ENCODE results near the gene GSTA1. TPM values are rescaled to one million over a fixed set of nuclear protein-coding genes. Genes with fewer than 3 reads are reported as not detected.
"Not testable (repeated sequence)": the region's sequence is repeated elsewhere in the genome, so short reads cannot be mapped to it uniquely, and the experiment has no call there.

Gene GSTA1
- polyA plus RNA-seq, 6 donors from 2014 or later: not detected

GRCh38 chr6:52825900-52826459 lies 22.4 kb upstream of the GSTA1 start:
- not testable (repeated sequence) for H3K4me1 Mint-ChIP-seq; ATAC-seq (ENCODE audit: low read depth in 2 of 2); H3K4me3 Mint-ChIP-seq; H3K27ac Mint-ChIP-seq; H3K36me3 Mint-ChIP-seq; DNase-seq
- Mint-ChIP-seq H3K9me3 (peaks cover 3 to 19% (median 14%) of the 10 kb centered on the region in 7 donors), H3K27me3 (peaks cover 0 to 24% (median 8%) of the 10 kb centered on the region in 3 donors)

GRCh38 chr6:52825270-52825793 lies 21.7 kb upstream of the GSTA1 start:
- not testable (repeated sequence) for H3K36me3 Mint-ChIP-seq; H3K4me3 Mint-ChIP-seq; ATAC-seq (ENCODE audit: low read depth in 2 of 2); H3K4me1 Mint-ChIP-seq; DNase-seq; H3K27ac Mint-ChIP-seq
- Mint-ChIP-seq H3K27me3 (peaks cover 0 to 21% (median 10%) of the 10 kb centered on the region in 3 donors), H3K9me3 (peaks cover 3 to 24% (median 17%) of the 10 kb centered on the region in 7 donors)

- ATAC-seq (ENCODE audit: low read depth in 2 of 2) (no peak), DNase-seq (no peak)
- Mint-ChIP-seq H3K4me3 (no peak overlapping the region), H3K36me3 (peaks cover 7 to 9% of the 10 kb centered on the region in 2 donors), H3K27me3 (peaks cover 0 to 19% (median 11%) of the 10 kb centered on the region in 3 donors), H3K27ac (no peak overlapping the region), H3K9me3 (peaks cover 3 to 22% (median 17%) of the 10 kb centered on the region in 7 donors), H3K4me1 (no peaks in the 10 kb centered on the region)
These were observed 18.2 kb upstream of the GSTA1 start for GRCh38 chr6:52821842-52822241.

- H3K27ac Mint-ChIP-seq: no peak overlapping the region
These were observed 16.6 kb upstream of the GSTA1 start for GRCh38 chr6:52820198-52820597.

DNA sequence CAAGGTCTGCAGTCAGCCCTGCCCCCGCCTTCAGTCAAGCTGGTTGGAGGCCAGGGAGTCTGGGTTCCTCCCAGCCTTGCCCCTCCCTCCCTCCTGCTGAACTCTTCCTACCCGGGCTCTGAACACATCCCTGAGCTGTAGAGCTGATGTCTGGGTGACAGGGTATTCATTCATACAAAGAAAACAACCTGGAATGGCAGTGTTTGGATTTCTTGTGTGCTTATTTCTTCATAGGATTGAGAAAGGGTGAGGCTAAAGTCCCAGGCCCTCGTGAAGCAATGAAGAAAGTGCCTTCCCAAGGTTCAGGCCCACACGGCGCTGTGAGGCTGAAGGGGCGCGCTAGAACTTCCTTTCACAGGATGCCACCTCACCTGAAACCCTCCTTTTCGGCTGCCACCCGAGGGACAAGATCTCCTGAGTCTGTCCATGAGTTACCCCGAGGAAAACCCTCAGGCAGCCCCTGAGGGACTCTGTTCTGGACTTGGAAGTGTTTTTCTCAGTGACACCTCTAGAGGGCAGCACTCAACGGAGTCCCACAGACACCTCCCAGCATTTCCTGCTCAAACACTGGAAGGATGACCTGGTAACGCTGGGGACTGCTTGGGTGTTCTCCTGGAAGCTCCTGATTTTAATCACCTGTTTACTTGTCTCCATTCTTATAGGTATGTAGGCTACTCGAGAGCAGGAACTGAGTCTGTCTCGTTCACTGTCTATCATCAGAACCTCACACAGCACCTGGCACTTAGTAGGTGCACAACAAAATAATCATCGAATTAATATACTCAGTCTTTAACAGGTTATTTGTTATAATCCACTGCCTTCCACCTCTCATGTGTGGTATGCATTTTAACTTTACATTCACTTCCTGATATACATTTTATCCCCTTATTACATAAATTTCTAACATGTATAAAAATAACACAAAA lies 11.8 kb upstream of the GSTA1 start:
- no peak overlapping the region for H3K27ac Mint-ChIP-seq
- H3K4me1 Mint-ChIP-seq: peaks cover 0 to 4% (median 0%) of the 10 kb centered on the region in 3 donors
- DNase-seq: peak; percentile 15
- H3K4me3 Mint-ChIP-seq: no peak overlapping the region
- peaks cover 13 to 35% (median 20%) of the 10 kb centered on the region in 3 donors for H3K27me3 Mint-ChIP-seq
- no peaks in the 10 kb centered on the region for H3K36me3 Mint-ChIP-seq
- ATAC-seq (ENCODE audit: low read depth in 2 of 2): peak; percentile 32 to 45
- peaks cover 0 to under 1% (median 0%) of the 10 kb centered on the region in 7 donors for H3K9me3 Mint-ChIP-seq

More at GRCh38 chr6:52820198-52820597, 16.6 kb upstream of the GSTA1 start:
- Mint-ChIP-seq H3K9me3 (peaks cover 3 to 22% (median 17%) of the 10 kb centered on the region in 7 donors), H3K27me3 (peaks cover 0 to 13% (median 11%) of the 10 kb centered on the region in 3 donors), H3K4me1 (peaks cover 0 to 3% (median 0%) of the 10 kb centered on the region in 3 donors), H3K4me3 (no peak overlapping the region), H3K36me3 (peaks cover 7 to 9% of the 10 kb centered on the region in 2 donors)
- DNase-seq: no peak
- no peak for ATAC-seq (ENCODE audit: low read depth in 2 of 2)

- not testable (repeated sequence) for H3K27ac Mint-ChIP-seq; DNase-seq; H3K9me3 Mint-ChIP-seq; ATAC-seq (ENCODE audit: low read depth in 2 of 2); H3K36me3 Mint-ChIP-seq; H3K4me3 Mint-ChIP-seq; H3K4me1 Mint-ChIP-seq
- H3K27me3 Mint-ChIP-seq: peaks cover 13 to 30% (median 20%) of the 10 kb centered on the region in 3 donors
These were observed 10.9 kb upstream of the GSTA1 start for GRCh38 chr6:52814545-52814944.

DNA sequence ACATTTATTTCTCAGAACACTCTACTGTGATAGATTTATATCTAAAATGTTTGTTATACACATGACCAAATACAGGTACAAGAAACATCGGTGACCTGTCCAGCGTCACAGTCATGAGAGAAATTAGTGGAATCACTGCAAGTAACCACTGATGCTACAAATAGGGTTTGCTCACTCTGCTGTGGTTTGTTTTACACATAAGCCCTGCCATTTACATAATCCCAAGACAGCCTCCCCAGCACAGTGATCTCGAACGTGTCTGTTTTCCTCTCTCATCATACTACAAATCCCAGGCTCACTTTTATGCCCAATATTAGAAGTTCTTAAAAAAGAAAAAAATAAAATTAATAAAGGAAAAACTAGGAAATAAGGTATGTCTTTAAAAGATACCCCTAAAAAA lies 6.2 kb upstream of the GSTA1 start:
- H3K4me3 Mint-ChIP-seq; H3K27ac Mint-ChIP-seq; H3K36me3 Mint-ChIP-seq; DNase-seq; H3K4me1 Mint-ChIP-seq; ATAC-seq (ENCODE audit: low read depth in 2 of 2); H3K9me3 Mint-ChIP-seq: not testable (repeated sequence)
- peaks cover 16 to 48% (median 34%) of the 10 kb centered on the region in 3 donors for H3K27me3 Mint-ChIP-seq

GRCh38 chr6:52808660-52809059 lies 5.0 kb upstream of the GSTA1 start:
- H3K9me3 Mint-ChIP-seq: peaks cover 0 to 1% (median 0%) of the 10 kb centered on the region in 7 donors
- peaks cover 15 to 54% (median 40%) of the 10 kb centered on the region in 3 donors for H3K27me3 Mint-ChIP-seq
- no peaks in the 10 kb centered on the region for H3K4me1 Mint-ChIP-seq

DNA sequence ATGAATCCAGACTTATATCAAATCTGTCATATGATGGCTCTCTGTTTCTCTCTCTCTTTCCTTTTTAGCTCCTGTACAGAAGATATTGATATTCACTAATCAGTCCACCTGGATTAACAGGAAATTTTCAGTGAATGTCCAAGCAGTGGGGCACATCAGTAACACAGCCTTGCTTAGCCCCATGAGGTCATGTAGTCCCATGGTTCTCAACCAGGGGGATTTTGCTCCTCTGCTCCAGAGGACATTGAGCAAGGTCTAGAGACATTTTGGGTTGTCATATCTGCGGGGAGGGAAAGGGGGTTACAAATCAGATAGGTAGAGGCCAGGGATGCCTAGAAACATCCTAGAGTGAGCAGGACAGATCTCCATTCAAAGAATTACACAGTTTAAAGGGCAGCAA lies 810 bp downstream of the GSTA1 start:
- no peak for ATAC-seq (ENCODE audit: low read depth in 2 of 2)
- Mint-ChIP-seq H3K27me3 (peaks cover 23 to 34% (median 25%) of the 10 kb centered on the region in 3 donors), H3K27ac (no peak overlapping the region)

More at GRCh38 chr6:52808660-52809059, 5.0 kb upstream of the GSTA1 start:
- Mint-ChIP-seq H3K4me3 (no peak overlapping the region), H3K36me3 (no peaks in the 10 kb centered on the region), H3K27ac (no peak overlapping the region)
- ATAC-seq (ENCODE audit: low read depth in 2 of 2): no peak
- DNase-seq: no peak

GRCh38 chr6:52801188-52801841 lies 2.3 kb downstream of the GSTA1 start:
- H3K9me3 Mint-ChIP-seq: peaks cover 0 to 1% (median 0%) of the 10 kb centered on the region in 7 donors
- DNase-seq (no peak), ATAC-seq (ENCODE audit: low read depth in 2 of 2) (no peak)
- H3K4me3 Mint-ChIP-seq: no peak overlapping the region
- H3K4me1 Mint-ChIP-seq: no peaks in the 10 kb centered on the region
- no peak overlapping the region for H3K27ac Mint-ChIP-seq
- peaks cover 16 to 38% (median 23%) of the 10 kb centered on the region in 3 donors for H3K27me3 Mint-ChIP-seq
- H3K36me3 Mint-ChIP-seq: no peaks in the 10 kb centered on the region

More for the DNA sequence above, 810 bp downstream of the GSTA1 start:
- DNase-seq: no peak
- peaks cover 0 to 1% (median 0%) of the 10 kb centered on the region in 7 donors for H3K9me3 Mint-ChIP-seq
- no peaks in the 10 kb centered on the region for H3K4me1 Mint-ChIP-seq
- no peak overlapping the region for H3K4me3 Mint-ChIP-seq
- H3K36me3 Mint-ChIP-seq: no peaks in the 10 kb centered on the region

GRCh38 chr6:52799272-52799671 lies 4.3 kb downstream of the GSTA1 start:
- Mint-ChIP-seq H3K4me3 (peak overlapping the region in 1 of 8 donors; percentile 42), H3K27me3 (peaks cover 11 to 30% (median 20%) of the 10 kb centered on the region in 3 donors)
- H3K27ac Mint-ChIP-seq: not testable (repeated sequence)

DNA sequence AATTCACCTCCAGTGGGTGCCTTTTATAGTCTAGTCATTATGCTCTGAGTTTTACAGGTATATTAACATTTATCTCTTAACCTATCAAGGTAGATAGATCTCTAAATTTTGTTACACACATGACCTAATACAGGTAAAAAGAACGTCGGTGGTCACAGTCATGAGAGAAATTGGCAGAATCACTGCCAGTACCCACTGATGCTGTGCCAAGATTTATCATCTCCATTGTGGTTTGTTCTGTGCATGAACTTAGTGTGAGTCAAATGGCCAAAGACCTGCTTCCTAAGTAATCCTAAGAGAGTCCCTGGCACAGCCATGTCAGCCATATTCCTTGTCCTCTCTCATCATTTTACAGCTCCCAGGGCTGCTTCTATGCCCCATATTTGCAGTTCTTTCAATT lies 9.2 kb downstream of the GSTA1 start:
- not testable (repeated sequence) for H3K4me1 Mint-ChIP-seq; H3K4me3 Mint-ChIP-seq; ATAC-seq (ENCODE audit: low read depth in 2 of 2); DNase-seq
- peaks cover 2 to 16% (median 10%) of the 10 kb centered on the region in 7 donors for H3K9me3 Mint-ChIP-seq
- H3K27me3 Mint-ChIP-seq: peaks cover 6 to 30% (median 11%) of the 10 kb centered on the region in 3 donors
- peak overlapping the region in 1 of 6 donors; percentile 43 for H3K27ac Mint-ChIP-seq
- H3K36me3 Mint-ChIP-seq: peaks cover 4 to 14% of the 10 kb centered on the region in 2 donors

More at GRCh38 chr6:52799272-52799671, 4.3 kb downstream of the GSTA1 start:
- not testable (repeated sequence) for DNase-seq; H3K36me3 Mint-ChIP-seq; H3K9me3 Mint-ChIP-seq; H3K4me1 Mint-ChIP-seq; ATAC-seq (ENCODE audit: low read depth in 2 of 2)

GRCh38 chr6:52790861-52791260 lies 12.8 kb downstream of the GSTA1 start:
- Mint-ChIP-seq H3K9me3 (peaks cover 2 to 17% (median 10%) of the 10 kb centered on the region in 7 donors), H3K27me3 (peaks cover 8 to 18% (median 14%) of the 10 kb centered on the region in 3 donors), H3K4me3 (no peak overlapping the region), H3K4me1 (no peaks in the 10 kb centered on the region), H3K36me3 (peaks cover 4 to 14% of the 10 kb centered on the region in 2 donors), H3K27ac (no peak overlapping the region)
- DNase-seq (no peak), ATAC-seq (ENCODE audit: low read depth in 2 of 2) (no peak)

All from naive B cell (primary cell).